Esophagus (tissue), 2 donors: ENCODE measurements around the gene HMCN2. TPM values are rescaled to one million over a fixed set of nuclear protein-coding genes. Genes with fewer than 3 reads are reported as not detected.

Source experiments
- H3K27ac ChIP-seq, 2 donors: one replicate each; pipeline ENCODE4 v1.5.1; 2013; ENCODE audit warnings: low read depth in 2 of 2, mild to moderate bottlenecking in 2 of 2, inconsistent platforms in 1 of 2, low read length in 1 of 2, moderate library complexity in 1 of 2
- H3K27me3 ChIP-seq, 2 donors: one replicate each; pipeline ENCODE4 v1.6.1; 2013; ENCODE audit warnings: low read length in 2 of 2, control low read depth in 1 of 2, mild to moderate bottlenecking in 1 of 2; ENCODE audit not compliant: insufficient read depth in 2 of 2, control insufficient read depth in 1 of 2
- H3K36me3 ChIP-seq, 2 donors: one replicate each; pipeline ENCODE4 v1.6.1; 2013; ENCODE audit warnings: low read length in 1 of 2; ENCODE audit not compliant: control insufficient read depth in 2 of 2, insufficient read depth in 2 of 2
- H3K4me1 ChIP-seq, 2 donors: one replicate each; pipeline ENCODE4 v1.6.1; 2013; ENCODE audit warnings: low read length in 1 of 2; ENCODE audit not compliant: control insufficient read depth in 2 of 2, insufficient read depth in 2 of 2
- H3K4me3 ChIP-seq, 2 donors: one replicate each; pipeline ENCODE4 v1.5.1; 2013; ENCODE audit warnings: low read length in 2 of 2, mild to moderate bottlenecking in 2 of 2, low read depth in 1 of 2, moderate library complexity in 1 of 2
- H3K9me3 ChIP-seq, 2 donors: one replicate each; pipeline ENCODE4 v1.6.1; 2013; ENCODE audit warnings: mild to moderate bottlenecking in 2 of 2, low read depth in 1 of 2, low read length in 1 of 2, moderate library complexity in 1 of 2; ENCODE audit not compliant: control insufficient read depth in 2 of 2, insufficient read depth in 1 of 2
- WGBS, 2 donors: extraction: QIAGEN DNeasy Blood & Tissue Kit; methylation state at CpG; one replicate each; pipeline ENCODE4 v1.1.7; 2013; 5-methylcytosine and 5-hydroxymethylcytosine counted together
- polyA plus RNA-seq, 2 donors: library from polyadenylated mRNA; stranded (reverse); fragments of 200-250 nt; gene quantifications; one replicate each; pipeline ENCODE4 v1.2.3, GENCODE V29; 2013
- donor health status: healthy with polysubstance abuse.
- donor health status: Bipolar disorder and iron deficiency.

HMCN2 gene
- polyA plus RNA-seq, 2 donors, result 4.1 to 4.8 TPM

DNA sequence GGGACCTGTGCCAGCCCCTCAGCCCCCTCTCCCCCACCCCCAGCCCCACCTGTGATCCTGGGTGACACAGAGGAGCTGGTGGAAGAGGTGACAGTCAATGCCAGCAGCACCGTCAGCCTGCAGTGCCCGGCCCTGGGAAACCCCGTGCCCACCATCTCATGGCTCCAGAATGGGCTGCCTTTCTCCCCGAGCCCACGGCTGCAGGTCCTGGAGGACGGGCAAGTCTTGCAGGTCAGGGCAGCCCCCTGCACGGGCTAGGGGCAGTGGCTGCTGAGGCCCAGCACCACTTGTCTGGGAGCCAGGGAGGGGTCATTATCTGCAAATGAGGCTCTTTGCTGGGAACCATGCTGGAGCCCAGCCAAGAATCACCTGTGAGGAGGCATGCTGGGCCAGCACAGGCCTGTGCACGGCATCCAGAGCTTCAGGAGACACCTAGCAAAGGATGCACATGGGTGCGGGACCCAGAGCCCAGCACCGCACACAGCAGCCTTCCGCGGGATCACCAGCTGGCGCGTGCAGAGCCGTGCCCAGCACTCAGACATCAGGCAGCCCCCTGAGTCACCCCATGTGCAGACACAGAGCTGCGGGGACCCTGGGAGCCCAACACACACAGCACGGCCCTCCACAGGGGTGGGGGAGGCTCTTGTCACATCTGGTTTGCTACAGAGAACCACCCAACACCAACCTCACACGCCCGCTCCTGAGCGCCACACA is 117.2 kb downstream of the HMCN2 start:
- Histone ChIP-seq H3K4me1 (no peaks in the 10 kb centered on the region), H3K4me3 (no peak overlapping the region), H3K9me3 (no peaks in the 10 kb centered on the region), H3K36me3 (peaks cover 0 to 2% of the 10 kb centered on the region in 2 donors), H3K27me3 (no peaks in the 10 kb centered on the region), H3K27ac (no peak overlapping the region)
- WGBS, 2 donors, result 69 to 74% methylated on average over 20 of the region's 20 CpGs

DNA sequence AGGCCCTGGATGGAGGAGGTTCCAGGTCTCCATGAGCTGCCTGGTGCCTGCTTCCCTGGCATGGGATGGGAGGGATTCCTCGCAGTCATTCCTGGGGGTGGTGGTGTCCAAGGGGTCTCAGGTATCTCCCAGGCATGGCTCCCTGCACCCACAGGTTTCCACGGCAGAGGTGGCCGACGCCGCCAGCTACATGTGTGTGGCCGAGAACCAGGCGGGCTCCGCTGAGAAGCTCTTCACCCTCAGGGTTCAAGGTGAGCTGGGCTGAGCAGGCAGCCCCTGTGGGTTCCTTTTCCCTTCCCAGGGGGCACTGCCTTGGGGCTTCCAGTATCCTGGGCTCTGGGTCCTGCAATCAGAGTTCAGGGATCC is 117.8 kb downstream of the HMCN2 start:
- no peaks in the 10 kb centered on the region for H3K27me3 ChIP-seq
- H3K27ac ChIP-seq, result no peak overlapping the region
- peaks cover 0 to 2% of the 10 kb centered on the region in 2 donors for H3K36me3 ChIP-seq
- H3K4me1 ChIP-seq, result no peaks in the 10 kb centered on the region
- H3K9me3 ChIP-seq, result no peaks in the 10 kb centered on the region
- H3K4me3 ChIP-seq, result no peak overlapping the region
- WGBS, 2 donors, result 93 to 96% methylated on average over 8 of the region's 8 CpGs

- no peaks in the 10 kb centered on the region for H3K4me1 ChIP-seq
Measured at GRCh38 chr9:130383979-130384676, 118.6 kb downstream of the HMCN2 start.

GRCh38 chr9:130385257-130385656 is 119.7 kb downstream of the HMCN2 start:
- no peak overlapping the region for H3K4me3 ChIP-seq
- H3K36me3 ChIP-seq, result peaks cover 0 to 5% of the 10 kb centered on the region in 2 donors
- no peaks in the 10 kb centered on the region for H3K4me1 ChIP-seq
- no peaks in the 10 kb centered on the region for H3K27me3 ChIP-seq
- H3K9me3 ChIP-seq, result no peaks in the 10 kb centered on the region
- WGBS, 2 donors, result 87 to 88% methylated on average over 11 of the region's 11 CpGs
- H3K27ac ChIP-seq, result no peak overlapping the region

More at GRCh38 chr9:130383979-130384676, 118.6 kb downstream of the HMCN2 start:
- WGBS, 2 donors, result 83% methylated on average over 18 of the region's 18 CpGs
- Histone ChIP-seq H3K27me3 (no peaks in the 10 kb centered on the region), H3K27ac (no peak overlapping the region), H3K36me3 (peaks cover 0 to 5% of the 10 kb centered on the region in 2 donors), H3K9me3 (no peaks in the 10 kb centered on the region), H3K4me3 (no peak overlapping the region)

GRCh38 chr9:130387398-130387797 is 121.8 kb downstream of the HMCN2 start:
- no peaks in the 10 kb centered on the region for H3K27me3 ChIP-seq
- H3K9me3 ChIP-seq, result no peaks in the 10 kb centered on the region
- H3K36me3 ChIP-seq, result peaks cover 0 to 2% of the 10 kb centered on the region in 2 donors
- no peak overlapping the region for H3K4me3 ChIP-seq
- 80% methylated on average over 8 of the region's 8 CpGs for WGBS, 2 donors
- H3K27ac ChIP-seq, result no peak overlapping the region
- H3K4me1 ChIP-seq, result no peaks in the 10 kb centered on the region

DNA sequence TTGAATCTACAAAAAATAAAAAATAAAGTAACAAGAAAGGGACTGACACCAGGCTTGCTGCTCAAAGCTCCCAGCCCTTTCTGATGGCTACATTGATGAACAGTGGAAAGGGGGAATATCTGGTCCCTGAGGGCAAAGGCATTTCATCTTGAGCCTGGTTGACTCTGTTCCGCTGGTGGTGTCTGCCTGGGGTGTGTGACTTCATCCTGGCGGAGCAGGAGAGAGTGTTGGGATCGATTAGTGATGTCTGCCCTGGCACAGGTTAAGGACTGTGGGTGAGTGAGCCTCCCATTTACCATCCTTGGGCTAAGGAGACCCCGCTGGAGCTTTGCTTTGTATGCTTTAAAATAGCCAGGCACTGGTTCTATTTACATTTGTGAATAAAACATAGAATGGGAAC is 122.3 kb downstream of the HMCN2 start:
- Histone ChIP-seq H3K27me3 (no peaks in the 10 kb centered on the region), H3K4me1 (no peaks in the 10 kb centered on the region), H3K9me3 (no peaks in the 10 kb centered on the region), H3K4me3 (no peak overlapping the region), H3K27ac (no peak overlapping the region), H3K36me3 (peaks cover 0 to 2% of the 10 kb centered on the region in 2 donors)
- 82 to 85% methylated on average over 4 of the region's 4 CpGs for WGBS, 2 donors

DNA sequence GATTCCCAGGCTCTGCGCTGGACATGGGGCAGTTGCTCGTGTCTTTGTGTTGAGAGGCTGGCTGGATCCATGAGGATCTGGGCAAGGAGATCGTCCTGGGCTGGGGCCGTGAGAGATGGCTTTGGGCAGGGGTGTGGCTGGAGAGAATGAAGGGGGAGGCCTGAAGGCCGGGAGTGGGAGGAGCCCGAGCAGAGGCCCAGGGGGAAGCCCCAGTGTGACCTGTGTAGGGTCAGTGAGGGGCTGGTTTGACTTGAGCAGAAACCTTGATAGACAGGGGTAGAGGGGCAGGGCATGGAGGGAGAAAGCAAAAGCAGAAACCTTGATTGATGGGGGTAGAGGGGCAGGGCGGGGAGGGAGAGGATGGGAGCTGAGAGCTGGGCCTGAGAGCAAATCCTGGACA is 124.8 kb downstream of the HMCN2 start:
- WGBS, 2 donors, result 48 to 55% methylated on average over 7 of the region's 7 CpGs

DNA sequence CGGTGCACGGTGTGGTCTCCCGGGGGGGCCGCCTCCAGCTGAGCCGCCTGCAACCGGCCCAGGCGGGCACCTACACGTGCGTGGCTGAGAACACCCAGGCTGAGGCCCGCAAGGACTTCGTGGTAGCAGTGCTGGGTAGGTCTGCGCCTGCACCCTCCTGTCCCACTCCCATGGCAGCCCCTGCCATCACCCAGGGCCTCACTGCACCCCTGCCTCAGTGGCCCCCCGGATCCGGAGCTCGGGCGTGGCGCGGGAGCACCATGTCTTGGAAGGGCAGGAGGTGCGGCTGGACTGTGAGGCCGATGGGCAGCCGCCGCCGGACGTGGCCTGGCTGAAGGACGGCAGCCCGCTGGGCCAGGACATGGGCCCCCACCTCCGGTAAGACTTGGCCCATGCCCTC is 125.4 kb downstream of the HMCN2 start:
- no peak overlapping the region for H3K27ac ChIP-seq
- no peaks in the 10 kb centered on the region for H3K27me3 ChIP-seq
- no peaks in the 10 kb centered on the region for H3K4me1 ChIP-seq
- WGBS, 2 donors, result 91 to 95% methylated on average over 20 to 27 of the region's 27 CpGs
- no peaks in the 10 kb centered on the region for H3K9me3 ChIP-seq
- peaks cover 0 to 2% of the 10 kb centered on the region in 2 donors for H3K36me3 ChIP-seq
- H3K4me3 ChIP-seq, result no peak overlapping the region

More for the DNA sequence above, 124.8 kb downstream of the HMCN2 start:
- H3K27me3 ChIP-seq, result no peaks in the 10 kb centered on the region
- no peak overlapping the region for H3K27ac ChIP-seq
- no peaks in the 10 kb centered on the region for H3K9me3 ChIP-seq
- H3K4me1 ChIP-seq, result no peaks in the 10 kb centered on the region
- peaks cover 0 to 2% of the 10 kb centered on the region in 2 donors for H3K36me3 ChIP-seq
- no peak overlapping the region for H3K4me3 ChIP-seq

- Histone ChIP-seq H3K27ac (no peak overlapping the region), H3K36me3 (peaks cover 0 to 2% of the 10 kb centered on the region in 2 donors), H3K9me3 (no peaks in the 10 kb centered on the region), H3K4me1 (no peaks in the 10 kb centered on the region), H3K4me3 (no peak overlapping the region), H3K27me3 (no peaks in the 10 kb centered on the region)
- WGBS, 2 donors, result 78 to 82% methylated on average over 13 of the region's 13 CpGs
Measured at GRCh38 chr9:130391866-130392265, 126.3 kb downstream of the HMCN2 start.

DNA sequence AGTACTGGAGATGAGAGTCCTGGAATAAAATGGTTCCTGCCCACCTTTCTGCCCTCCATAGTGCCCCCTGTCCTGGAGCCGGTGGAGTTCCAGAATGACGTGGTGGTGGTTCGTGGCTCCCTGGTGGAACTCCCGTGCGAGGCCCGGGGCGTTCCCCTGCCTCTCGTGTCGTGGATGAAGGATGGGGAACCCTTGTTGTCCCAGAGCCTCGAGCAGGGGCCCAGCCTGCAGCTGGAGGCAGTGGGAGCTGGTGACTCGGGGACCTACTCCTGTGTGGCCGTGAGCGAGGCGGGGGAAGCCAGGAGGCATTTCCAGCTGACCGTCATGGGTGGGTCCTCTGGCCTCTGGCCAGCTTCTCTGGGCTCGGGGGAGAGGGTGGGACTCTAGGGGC is 128.1 kb downstream of the HMCN2 start:
- H3K9me3 ChIP-seq, result no peaks in the 10 kb centered on the region
- no peaks in the 10 kb centered on the region for H3K4me1 ChIP-seq
- no peak overlapping the region for H3K27ac ChIP-seq
- WGBS, 2 donors, result 65 to 68% methylated on average over 16 of the region's 16 CpGs
- H3K27me3 ChIP-seq, result no peaks in the 10 kb centered on the region
- H3K36me3 ChIP-seq, result peaks cover 0 to 1% of the 10 kb centered on the region in 2 donors
- H3K4me3 ChIP-seq, result no peak overlapping the region
